Activated CD4-positive, alpha-beta T cell treated with anti-CD3 and anti-CD28 coated beads for 1 hour (primary cell): ENCODE results near the gene BCAN.

Experiments
- DNase-seq: peaks from one replicate; pipeline ENCODE4 v3.0.0-alpha.2; 2020

Gene BCAN

DNA sequence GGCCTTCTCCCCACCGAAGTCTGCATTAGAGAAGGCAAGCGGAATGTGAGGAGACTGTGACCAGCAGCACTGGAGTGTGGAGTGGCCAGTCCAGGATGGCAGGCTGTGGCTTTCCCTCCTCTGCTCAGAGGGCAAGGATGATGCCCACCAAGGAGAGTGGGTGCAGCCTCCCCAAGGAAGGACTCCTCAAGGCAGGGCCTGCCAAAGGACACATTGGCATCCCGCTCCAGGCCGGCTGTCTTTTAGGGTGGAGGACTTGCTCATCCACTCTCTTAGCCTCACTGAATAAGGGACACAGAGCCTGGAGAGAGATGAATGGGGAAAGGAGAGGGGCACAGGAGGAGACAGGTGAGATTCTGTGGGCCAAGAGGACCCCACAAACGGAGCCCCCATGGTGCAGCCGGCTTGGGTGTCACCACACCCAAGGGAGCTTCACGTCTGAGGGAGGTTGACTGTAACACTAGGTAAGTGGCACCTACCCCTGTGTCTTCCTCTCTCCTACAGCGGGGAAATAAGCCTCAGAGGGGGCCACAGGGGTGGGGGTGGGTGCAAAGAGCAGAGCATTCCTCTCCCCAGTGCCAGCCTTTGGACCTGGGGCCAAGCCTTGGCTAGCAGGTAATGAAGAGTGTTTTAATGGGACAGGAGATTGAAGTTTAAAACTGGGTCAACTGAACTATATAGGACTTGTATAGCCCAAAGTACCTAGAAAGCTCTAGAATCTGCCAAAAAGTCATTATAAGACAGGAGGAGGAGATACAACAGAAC, 39.5 kb downstream of the BCAN start:
- DNase-seq = no peak

DNA sequence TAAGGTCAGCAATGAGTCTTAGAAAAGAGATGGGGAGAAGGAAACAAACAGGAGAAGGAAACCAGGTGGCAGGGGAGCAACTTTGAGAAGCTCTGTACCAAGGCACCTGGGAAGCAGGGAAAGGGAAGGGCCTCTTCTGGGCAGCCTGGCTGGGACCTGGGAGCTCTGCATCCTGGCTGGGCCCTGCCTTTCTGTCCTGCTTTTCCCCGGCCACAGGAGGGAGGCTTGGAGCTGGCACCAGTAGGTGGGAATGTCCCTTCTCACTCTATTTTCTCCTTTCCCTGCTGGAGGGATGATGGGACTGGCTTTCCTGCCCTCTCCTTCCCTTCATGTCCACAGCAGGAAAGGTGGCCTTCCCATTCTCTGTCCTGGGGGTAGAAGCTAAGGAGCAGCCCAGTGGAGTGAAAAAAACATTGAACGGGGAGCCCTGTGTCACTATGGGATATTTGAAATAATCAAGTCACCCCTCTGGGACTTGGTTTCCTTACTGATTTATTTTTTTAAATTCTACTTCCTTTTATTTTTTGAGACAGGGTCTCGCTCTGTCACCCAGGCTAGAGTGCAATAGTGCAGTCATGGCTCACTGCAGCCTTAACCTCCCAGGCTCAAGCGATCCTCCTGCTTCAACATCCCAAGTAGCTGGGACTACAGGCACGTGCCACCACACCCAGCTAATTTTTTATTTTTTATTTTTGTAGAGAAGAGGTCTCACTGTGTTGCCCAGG, 40.4 kb downstream of the BCAN start:
- no peak for DNase-seq

DNA sequence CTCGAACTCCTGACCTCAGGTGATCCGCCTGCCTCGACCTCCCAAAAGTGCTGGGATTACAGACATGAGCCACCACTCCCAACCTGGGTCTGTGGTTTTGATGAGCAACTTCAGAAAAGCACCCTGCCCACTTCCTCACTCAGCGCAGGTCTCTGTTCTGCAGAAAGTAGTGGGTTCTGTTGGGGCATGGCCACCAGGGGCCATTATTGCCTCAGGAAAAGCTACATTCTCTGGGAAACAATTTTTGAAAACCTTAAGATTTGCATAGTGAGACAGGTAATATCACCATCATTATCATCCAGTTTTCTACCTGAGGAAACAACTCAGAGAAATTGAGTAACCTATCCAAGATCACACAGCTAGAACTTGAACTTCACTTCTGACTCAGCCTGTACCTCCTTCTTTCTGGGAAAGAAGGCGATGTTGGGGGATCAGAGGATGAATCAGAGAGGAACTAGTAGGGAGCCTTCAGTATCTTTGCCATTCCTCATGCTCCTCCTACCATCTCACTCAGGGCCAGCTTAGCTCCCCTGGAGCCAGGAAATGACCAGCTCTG, 42.4 kb downstream of the BCAN start:
- DNase-seq = no peak

DNA sequence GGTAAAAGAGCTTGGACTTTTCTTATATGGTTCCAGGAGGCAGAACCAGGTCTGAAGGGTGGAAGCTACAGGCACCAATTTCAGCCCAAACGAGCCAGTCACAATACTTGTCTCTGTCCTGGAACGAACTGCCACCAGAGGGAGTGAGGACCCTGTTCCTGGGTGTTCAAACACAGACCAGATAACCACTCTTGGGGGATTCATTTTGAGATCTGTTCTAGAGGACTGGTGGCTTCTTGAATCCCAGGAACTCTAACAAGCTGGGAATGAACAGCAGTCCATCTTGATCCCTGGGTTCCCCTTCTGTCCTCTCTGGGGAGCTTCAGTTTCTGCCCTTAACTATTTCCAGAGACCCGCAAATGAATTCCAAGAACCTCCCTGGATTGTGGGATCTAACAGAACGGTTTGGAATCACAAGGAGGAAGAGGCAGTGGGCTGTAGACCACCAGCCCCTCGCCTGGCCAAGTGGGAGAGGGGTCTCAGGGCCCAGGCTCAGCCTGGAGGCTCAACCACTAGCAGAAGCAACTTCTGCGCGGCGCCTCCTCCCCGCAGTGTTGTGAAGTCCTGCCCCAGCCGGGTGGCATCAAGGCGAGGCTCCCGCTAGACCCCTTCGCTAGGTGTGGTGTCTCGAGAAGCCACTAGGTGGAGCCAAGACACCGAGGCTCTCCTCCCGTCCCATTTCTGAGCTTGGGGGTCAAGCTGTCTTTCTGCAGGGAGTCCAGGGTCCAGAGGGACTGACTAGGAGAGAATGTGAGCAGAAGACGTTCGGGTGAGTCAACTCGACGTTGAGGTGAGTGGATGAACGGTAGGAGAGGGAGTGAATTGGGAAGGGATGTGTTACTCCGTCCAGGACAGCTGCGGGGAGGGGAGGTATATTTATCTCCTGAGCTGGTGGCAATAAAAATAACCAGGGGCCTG, 47.4 kb downstream of the BCAN start:
- peak; percentile 64 for DNase-seq

DNA sequence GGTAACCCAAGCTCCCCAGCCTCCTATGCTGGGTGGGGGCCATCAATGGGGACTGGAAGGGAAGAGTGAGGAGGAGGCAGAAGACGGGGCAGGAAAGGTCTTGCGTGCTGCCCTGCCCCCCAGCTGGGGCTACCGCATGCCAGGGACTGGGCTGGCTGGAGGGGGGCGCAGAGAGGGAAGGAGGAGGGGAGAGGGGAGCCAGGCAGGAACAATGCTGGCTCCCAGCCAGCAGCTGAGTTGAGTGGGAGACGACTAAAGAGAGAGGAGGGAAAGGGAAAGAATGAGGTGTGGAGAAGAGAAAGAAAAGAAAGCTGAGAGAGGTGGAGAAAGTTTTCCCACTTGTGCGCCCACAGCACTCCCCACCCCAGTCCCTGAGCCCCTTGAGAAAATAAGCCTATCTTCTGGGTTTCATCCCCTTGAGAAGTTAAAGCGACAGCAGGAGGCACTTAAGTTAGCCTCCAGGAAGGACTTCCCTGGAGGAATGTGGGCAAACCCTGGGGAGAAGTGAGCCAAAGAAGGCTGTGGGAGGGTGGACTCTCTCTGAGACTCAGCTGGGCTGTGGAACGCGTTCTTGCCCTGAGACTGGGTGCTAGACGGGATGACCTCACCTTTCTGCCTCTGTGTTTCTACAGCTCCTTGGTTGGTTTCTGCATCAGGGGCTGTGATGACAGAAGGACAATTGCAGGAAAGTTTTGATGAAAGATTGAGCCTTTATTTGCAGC, 48.2 kb downstream of the BCAN start:
- DNase-seq = no peak

DNA sequence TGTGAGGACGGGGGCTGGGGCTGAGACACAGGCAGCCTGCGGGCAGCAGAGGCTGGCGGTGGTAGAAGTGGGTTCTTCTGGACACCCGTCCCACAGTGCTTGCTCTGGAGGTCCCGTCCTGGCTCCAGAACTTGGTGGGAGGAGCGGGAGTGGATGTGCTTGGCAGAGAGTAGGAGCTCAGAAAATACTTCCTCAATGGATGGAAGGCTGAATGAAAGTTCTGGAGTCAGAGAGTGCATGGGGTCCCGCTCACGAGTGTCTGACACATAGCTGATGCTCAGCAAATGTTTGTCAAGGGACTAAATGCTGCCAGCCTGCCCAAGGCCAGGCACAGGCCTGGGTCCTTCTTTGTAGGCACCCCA, 48.7 kb downstream of the BCAN start:
- no peak for DNase-seq

DNA sequence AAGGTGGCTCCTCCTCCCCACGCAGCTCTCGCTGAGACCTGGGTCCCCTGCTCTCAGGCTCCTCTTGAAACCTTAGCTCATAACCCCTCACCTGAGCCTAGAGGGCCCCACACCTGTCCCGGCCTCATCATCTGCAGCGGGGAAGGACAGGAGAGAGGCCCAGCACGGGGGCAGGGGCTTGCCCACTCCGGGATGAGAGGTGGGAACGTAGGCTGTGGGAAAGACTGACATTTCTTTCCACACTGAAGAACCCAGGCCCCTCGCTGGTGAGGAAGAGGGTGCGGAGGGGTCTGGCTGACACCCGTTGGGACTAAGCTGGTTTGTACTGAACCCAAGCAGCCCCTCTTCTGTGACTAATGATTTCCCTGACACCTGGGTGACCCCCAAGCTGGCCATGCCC, 49.3 kb downstream of the BCAN start:
- no peak for DNase-seq

DNA sequence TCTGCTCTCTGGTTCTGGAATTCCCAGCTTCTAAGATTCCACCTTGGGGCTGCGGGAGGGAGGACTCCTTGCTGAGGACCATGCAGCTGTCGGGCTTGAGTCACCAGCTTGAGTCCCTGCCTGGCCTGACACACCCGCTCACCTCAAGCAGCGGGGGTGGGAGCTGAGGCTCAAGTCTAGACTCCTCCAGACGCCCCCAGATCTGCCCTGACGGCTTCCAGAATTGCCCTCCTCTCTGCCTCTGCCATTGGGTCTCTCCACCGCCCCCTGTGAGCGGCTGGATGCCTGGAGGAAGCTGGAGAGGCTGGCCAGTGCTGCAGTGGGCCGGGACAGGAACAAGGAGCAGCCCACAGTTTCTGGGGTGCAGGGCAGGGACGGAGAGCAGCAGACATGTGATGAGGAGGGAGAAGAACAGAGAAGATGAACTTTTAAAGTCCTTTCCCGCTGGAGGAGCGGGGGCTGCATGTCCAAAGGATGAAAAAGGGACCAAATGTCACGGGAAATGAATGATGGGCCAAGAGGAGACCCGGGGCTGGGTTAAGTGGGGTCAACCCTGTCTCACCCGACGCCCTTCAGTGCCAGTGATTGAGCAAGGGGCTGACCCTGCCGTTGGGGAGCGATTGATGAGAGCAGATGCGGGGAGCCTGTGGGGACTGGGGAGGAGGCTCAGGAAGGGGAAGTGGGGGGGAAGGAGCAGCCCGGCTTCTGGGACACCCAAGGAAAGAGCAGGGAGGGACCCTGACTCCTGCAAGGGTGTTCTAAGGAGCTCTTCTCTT, 49.9 kb downstream of the BCAN start:
- no peak for DNase-seq

DNA sequence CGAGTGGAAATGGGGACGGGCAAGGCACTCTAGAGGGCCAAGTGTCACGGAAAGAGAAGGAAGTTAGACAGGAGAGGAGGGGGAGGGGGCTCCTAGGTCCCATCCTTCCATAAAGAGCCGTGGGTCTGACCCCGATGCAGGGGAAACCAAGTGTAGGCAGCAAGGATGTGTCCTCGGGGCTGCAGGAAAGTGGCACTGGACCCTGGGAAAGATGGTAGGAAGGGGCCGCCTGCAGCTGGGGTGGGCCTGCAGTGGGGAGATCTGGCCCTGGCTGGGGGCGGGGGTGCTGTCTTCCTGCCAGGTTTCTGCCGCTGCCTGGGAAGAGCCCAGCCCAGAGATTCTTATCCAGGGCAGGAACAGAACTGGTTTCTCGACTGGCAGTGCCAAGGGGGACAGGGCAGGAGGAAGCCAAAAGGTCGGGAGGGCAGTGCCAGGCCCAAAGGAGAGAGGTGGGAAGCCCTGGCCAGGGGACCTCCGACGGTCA, 50.6 kb downstream of the BCAN start:
- no peak for DNase-seq

DNA sequence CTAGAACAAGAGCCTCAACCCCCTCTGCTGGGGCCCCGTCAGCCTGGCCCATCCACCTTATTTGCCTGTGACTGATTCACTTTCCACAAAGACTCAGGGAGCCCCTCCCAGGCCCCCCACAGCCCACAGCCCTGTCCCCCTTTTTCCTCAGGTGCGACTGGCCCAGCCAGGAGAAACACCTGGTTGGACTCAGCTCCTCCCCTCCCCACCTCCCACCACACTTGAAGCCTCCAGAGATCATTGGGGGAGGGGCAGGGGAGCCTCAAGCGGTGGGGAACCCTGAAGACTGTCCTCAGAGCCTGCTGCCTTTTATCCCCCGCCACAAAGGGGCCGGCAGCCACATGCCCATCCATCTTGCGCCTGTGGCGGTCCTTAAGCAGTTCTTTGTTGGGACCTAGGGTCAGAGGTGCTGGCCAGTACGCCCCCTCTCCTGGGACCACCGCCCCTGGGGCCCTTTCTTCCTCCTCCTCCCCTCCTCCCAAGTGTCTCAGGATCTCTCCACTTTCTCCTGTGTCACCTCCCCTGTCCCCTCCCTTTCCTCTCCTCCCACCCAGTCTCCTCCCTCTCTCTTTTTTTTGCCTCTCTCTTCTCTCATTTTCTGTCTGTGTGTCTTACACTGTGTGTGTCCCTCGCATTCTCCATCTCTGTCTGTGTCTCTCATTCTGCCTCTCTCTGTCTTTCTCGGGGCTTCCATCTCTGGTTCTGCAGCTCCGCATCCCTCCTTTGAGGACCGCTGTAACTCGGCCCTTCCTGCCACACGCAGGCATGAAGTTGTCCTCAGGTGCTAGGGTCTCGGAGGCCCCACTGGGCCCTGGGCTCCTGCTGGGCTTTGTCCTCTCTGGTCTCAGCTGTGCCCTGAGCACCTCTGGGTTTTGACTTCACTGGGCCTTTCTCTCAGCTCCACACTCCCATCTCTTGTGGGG, 51.3 kb downstream of the BCAN start:
- no peak for DNase-seq

DNA sequence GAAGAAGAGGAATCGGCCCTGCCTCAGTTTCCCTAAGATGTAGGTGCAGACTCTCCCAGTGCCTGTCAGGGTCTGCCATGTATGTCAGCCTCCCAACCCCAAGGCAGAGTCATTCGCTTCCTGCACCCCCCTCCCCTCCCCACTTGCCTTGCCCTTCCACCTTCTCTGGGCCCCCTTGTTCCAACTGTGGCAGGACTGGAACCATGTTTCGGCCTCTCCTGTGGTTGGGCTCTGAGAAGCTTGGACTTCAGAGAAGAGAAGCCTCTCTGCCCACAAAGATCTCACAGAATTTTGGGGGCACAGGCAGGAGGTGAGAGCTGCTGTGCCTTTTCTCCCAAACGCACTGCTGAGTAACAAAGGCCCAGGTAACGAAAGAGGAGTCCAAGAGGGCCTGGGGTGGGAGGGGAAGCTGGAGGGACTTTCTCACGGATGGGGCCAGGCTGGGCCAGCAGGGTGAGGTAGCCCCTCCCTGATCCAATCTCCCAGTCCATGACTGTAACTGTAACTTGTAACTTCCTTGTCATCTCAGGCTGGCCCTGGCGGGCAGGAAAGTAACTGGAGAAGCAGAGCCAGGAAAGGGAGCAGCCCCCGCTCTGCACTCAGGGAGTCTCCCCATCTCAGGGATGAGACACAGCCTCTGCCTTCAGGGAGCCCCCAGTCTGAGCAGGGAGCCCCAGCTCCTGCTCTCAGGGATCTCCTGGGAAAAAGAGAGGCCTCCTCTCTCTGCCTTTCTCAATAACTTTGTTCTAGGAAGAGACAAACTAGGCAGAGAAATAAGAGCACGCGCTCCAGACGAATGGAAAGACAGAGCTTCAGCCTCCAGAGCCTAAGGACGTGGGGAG, 52.2 kb downstream of the BCAN start:
- no peak for DNase-seq

DNA sequence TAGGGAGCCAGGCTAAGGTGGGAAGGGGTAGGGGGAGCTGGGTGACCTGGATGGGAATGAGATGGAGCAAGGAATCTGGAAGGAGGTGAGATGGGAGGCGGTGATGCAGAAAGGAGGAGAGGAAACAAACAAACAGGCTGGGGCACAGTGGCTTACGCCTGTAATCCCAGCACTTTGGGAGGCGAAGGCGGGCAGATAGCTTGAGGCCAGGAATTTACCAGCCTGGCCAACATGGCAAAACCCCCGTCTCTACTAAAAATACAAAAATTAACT, 52.7 kb downstream of the BCAN start:
- no peak for DNase-seq

DNA sequence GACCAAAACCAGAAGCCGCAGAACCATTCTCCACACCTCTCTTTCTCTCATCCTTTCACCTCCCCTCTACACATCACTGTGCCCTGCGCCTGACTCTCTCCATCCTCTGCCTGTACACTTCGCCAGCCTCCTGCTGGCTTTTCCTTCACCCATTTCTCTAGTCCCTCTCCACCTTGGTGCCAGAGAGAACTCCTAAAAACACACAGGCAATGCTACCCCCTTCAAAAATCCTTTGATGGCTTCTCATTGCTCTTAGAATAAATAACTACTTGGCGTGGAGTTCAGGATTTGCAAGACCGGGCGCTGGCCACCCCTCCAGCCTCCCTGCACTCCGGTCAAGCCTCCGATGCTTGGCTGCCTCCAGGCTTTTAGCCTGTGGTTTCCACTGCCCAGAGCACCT, 54.8 kb downstream of the BCAN start:
- DNase-seq = no peak

DNA sequence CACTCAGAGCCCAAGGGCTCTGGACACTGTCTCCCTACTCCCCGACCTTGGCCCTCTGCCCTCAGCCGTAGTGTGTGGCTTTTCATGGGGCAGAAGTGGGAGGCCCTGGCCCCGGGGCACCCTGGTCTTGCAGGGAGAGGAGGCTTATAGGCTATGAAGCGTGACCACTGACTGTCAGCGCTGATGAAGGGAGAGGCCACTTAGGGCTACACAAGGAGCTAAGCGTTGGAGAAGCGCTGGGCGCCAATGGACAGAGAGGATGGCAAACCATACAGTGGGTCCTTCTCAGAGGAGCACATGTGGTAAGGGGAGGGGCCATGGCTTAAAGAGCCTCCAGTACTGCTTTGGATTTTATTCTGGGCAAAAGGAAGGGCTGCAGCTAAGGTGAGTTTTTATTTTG, 55.6 kb downstream of the BCAN start:
- no peak for DNase-seq

DNA sequence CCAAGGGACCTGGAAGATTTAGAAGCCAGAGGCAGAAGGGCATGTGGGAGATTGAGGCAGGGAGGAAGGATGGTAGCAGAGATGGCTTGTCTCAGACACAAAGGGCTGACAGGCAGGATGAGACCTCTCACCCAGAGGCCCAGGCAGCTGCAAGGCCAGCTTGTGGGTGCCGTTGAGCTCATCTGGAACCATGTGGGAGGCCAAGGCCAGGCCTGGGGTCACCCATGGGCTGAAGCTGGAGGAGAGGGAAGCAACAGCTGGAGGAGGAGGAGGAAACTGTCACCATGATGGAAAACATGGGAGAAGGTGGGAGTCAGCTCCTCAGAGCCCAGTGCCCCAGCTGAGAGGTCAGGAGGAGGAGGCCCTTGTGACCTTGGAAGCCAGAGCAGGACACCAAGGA, 57.1 kb downstream of the BCAN start:
- no peak for DNase-seq

DNA sequence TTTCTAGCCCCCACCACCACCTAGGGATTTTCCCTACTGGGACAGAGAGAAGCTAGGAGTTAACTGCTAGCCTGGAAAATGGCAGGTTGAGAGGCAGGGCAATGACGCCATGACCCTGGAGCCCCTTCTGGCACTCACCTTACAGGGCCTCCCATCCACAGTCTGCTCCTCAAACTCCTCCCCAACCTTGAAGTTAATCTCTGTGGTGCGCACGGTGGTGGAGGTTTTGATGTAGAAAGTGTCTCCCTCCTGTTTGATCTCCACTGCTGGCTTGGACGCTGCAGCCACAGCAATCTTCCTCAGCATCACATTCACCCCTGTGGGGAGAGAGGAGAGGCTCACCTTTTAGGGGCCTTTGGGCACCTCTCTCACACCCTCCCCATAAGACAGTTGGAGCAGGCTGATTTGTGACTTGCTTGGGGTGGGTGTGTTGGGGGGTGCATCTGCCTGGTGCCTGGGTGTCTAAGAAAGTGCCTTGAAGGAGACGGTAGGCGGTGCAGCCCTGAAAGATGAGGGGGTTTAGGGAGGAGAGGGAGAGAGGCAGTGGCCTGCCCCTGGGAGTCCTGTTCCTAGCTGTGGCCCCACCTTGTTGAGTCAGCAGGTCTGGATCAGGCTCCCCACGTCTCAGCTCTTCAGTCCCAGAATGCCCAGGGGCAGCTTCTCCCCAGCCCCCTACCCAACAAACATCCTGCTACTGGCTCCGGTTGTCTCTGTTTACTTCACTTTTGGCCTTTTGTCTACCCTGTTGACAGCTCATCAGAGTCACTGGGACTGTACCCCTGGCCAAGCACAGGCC, 59.0 kb downstream of the BCAN start:
- DNase-seq = no peak

DNA sequence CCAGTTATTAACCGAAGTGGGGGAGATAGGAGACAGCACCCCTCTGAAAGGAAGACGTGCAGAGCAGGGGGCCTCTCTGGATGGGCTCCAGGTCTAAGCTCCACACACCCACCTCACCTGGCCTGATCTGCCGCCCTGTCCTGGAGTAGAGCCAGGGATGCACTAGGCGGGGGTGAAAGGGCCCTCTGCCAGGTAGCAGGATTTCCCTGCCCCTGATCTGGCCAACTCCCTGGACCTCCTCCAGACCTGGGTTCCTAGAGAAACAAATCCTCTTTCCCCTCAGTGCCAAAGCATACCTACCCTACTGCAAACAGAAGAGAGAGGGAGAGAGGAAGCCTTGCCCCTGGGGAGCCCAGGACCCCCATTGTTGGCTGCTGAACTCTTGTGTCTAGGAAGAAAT, 61.4 kb downstream of the BCAN start:
- DNase-seq = no peak

DNA sequence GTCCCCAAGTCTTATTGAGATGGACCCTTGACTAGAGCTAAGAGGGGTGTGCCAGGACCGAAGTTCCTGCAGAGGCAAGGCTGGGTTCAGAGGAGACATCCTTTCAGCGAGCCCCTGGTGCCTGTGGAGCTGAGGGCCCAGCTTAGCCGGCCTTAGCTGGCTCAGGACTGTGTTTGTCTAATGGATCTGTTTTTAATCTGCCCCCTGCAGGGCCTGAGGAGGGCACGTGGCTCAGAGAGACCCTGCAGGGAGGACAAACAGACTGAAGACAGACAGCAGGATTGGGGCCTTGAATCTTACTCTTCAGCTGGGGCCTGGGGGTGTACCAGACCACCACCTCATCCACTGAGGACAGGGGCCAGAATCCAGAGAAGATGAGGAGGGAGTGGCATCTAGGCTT, 61.8 kb downstream of the BCAN start:
- DNase-seq = no peak

DNA sequence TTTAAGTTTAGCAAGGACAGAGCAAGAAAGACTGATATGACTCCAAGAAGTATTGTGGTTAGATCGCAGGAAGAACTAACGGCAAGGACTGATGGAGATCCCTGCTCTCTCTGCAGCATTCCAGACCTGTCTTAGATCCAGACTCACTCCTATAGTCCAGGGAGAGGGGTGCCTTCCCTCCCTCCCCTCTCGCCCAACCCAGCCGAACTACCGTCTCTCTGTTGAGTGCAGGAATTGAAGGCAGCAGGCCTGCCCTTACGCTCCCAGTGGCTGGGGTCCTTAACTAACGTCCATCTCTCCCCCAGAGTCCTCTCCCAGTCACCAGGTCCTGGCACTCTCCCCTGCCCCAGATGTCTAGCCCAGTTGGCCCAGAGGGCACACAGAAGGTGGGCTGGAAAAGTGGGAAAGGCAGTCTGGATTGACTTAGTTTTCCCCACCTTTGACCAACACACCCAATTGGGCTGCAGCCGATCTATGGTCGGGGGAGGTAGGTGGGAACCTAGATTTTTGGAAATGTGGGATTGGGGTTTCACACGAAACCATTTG, 62.3 kb downstream of the BCAN start:
- DNase-seq = no peak
